ENCODE results near the gene RSAD2. TPM values are rescaled to one million over a fixed set of nuclear protein-coding genes. Genes with fewer than 3 reads are reported as not detected.

RSAD2 gene
- total RNA-seq, 1 donor from 2014 or later, result 9.5 TPM

- no peaks in the 10 kb centered on the region for H3K27me3 Mint-ChIP-seq (ENCODE audit: low read depth, unreplicated experiment)
Observed at GRCh38 chr2:6834163-6834562, 43.4 kb upstream of the RSAD2 start.

GRCh38 chr2:6835467-6835866, 42.1 kb upstream of the RSAD2 start:
- H3K36me3 Mint-ChIP-seq (ENCODE audit: low read depth, unreplicated experiment), result no peaks in the 10 kb centered on the region
- Histone ChIP-seq H3K27ac (ENCODE audit: low read depth, low read length) (no peak overlapping the region), H4K20me1 (ENCODE audit: insufficient read depth, low read length) (no peaks in the 10 kb centered on the region), H3K79me2 (ENCODE audit: insufficient read depth, low read length) (no peaks in the 10 kb centered on the region), H3K4me3 (ENCODE audit: insufficient read depth, low read depth, low read length) (no peak overlapping the region), H3K4me2 (ENCODE audit: low read length) (no peak overlapping the region), H3K9me3 (ENCODE audit: insufficient read depth, low read depth, low read length) (no peaks in the 10 kb centered on the region), H3K27me3 (ENCODE audit: insufficient read depth, low read length) (no peaks in the 10 kb centered on the region), H2AFZ (ENCODE audit: low read depth, low read length) (no peak overlapping the region), H3K36me3 (ENCODE audit: insufficient read depth, low read length) (no peaks in the 10 kb centered on the region), H3K9ac (ENCODE audit: low read length) (no peak overlapping the region), H3K4me1 (ENCODE audit: insufficient read depth, low read length) (no peaks in the 10 kb centered on the region)
- peaks cover 12% of the 10 kb centered on the region for H3K9me3 Mint-ChIP-seq (ENCODE audit: unreplicated experiment)
- TF ChIP-seq EZH2 (IDR thresholded peaks at IDR 0.05; ENCODE audit: insufficient read depth, low read length), result no peak
- TF ChIP-seq, protein P1, sequence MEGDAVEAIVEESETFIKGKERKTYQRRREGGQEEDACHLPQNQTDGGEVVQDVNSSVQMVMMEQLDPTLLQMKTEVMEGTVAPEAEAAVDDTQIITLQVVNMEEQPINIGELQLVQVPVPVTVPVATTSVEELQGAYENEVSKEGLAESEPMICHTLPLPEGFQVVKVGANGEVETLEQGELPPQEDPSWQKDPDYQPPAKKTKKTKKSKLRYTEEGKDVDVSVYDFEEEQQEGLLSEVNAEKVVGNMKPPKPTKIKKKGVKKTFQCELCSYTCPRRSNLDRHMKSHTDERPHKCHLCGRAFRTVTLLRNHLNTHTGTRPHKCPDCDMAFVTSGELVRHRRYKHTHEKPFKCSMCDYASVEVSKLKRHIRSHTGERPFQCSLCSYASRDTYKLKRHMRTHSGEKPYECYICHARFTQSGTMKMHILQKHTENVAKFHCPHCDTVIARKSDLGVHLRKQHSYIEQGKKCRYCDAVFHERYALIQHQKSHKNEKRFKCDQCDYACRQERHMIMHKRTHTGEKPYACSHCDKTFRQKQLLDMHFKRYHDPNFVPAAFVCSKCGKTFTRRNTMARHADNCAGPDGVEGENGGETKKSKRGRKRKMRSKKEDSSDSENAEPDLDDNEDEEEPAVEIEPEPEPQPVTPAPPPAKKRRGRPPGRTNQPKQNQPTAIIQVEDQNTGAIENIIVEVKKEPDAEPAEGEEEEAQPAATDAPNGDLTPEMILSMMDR (IDR thresholded peaks at IDR 0.05; ENCODE audit: insufficient read depth, low read depth, low read length), result no peak
- H3K4me3 Mint-ChIP-seq (ENCODE audit: unreplicated experiment), result no peak overlapping the region
- peak; percentile 68 for DNase-seq (ENCODE audit: low read depth)
- no peak overlapping the region for H3K27ac Mint-ChIP-seq (ENCODE audit: unreplicated experiment)
- peaks cover 2% of the 10 kb centered on the region for H3K4me1 Mint-ChIP-seq (ENCODE audit: low read depth, unreplicated experiment)
- no peaks in the 10 kb centered on the region for H3K27me3 Mint-ChIP-seq (ENCODE audit: low read depth, unreplicated experiment)
- FAIRE-seq, result no peak

More at GRCh38 chr2:6834163-6834562, 43.4 kb upstream of the RSAD2 start:
- TF ChIP-seq, protein P1 (IDR thresholded peaks at IDR 0.05; ENCODE audit: insufficient read depth, low read depth, low read length), result no peak
- TF ChIP-seq EZH2 (IDR thresholded peaks at IDR 0.05; ENCODE audit: insufficient read depth, low read length), result no peak
- no peaks in the 10 kb centered on the region for H3K36me3 ChIP-seq (ENCODE audit: insufficient read depth, low read length)
- Mint-ChIP-seq H3K4me1 (ENCODE audit: low read depth, unreplicated experiment) (peaks cover 2% of the 10 kb centered on the region), H3K4me3 (ENCODE audit: unreplicated experiment) (no peak overlapping the region), H3K9me3 (ENCODE audit: unreplicated experiment) (peaks cover 14% of the 10 kb centered on the region), H3K27ac (ENCODE audit: unreplicated experiment) (no peak overlapping the region), H3K36me3 (ENCODE audit: low read depth, unreplicated experiment) (no peaks in the 10 kb centered on the region)
- DNase-seq (ENCODE audit: low read depth), result no peak
- H3K4me3 ChIP-seq (ENCODE audit: insufficient read depth, low read depth, low read length), result no peak overlapping the region
- no peaks in the 10 kb centered on the region for H3K27me3 ChIP-seq (ENCODE audit: insufficient read depth, low read length)
- H3K4me1 ChIP-seq (ENCODE audit: insufficient read depth, low read length), result no peaks in the 10 kb centered on the region
- FAIRE-seq, result no peak
- H3K27ac ChIP-seq (ENCODE audit: low read depth, low read length), result no peak overlapping the region
- H3K9ac ChIP-seq (ENCODE audit: low read length), result no peak overlapping the region
- H2AFZ ChIP-seq (ENCODE audit: low read depth, low read length), result no peak overlapping the region
- H4K20me1 ChIP-seq (ENCODE audit: insufficient read depth, low read length), result no peaks in the 10 kb centered on the region
- no peak overlapping the region for H3K4me2 ChIP-seq (ENCODE audit: low read length)
- H3K79me2 ChIP-seq (ENCODE audit: insufficient read depth, low read length), result no peaks in the 10 kb centered on the region
- no peaks in the 10 kb centered on the region for H3K9me3 ChIP-seq (ENCODE audit: insufficient read depth, low read depth, low read length)

DNA sequence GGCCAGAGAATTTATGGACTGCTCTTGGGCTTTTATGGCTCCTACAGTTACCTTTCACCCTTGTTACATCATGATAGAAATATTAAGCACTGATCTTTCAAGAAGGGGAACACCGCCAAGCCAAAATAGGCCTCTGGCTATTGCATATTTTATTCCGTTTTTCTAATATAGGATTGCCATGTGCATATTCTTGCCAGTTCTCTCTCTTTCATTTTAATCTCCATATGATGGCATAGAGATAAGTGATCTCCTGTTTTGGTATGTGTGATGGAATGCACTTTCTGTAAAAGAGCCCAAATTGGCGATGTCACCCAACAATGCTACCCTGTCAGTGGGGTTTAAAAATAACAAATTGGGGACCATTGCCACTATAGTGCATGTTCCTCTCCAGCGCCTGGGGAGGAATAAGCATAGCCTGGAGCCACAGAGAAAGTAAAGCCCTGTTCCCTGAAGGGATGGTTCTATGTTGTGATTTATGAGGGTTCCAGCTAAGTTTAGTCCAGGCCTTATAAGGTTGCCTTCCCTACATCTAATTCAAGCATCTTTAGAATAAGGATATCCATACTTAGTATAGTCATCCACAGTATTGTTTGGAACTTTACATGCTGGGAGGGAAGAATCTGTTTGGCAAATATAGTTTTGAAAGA, 38.8 kb upstream of the RSAD2 start:
- Histone ChIP-seq H3K36me3 (ENCODE audit: insufficient read depth, low read length) (no peaks in the 10 kb centered on the region), H3K9me3 (ENCODE audit: insufficient read depth, low read depth, low read length) (peaks cover 5% of the 10 kb centered on the region), H2AFZ (ENCODE audit: low read depth, low read length) (no peak overlapping the region), H3K4me2 (ENCODE audit: low read length) (no peak overlapping the region), H3K79me2 (ENCODE audit: insufficient read depth, low read length) (no peaks in the 10 kb centered on the region), H3K4me1 (ENCODE audit: insufficient read depth, low read length) (no peaks in the 10 kb centered on the region), H3K9ac (ENCODE audit: low read length) (no peak overlapping the region), H4K20me1 (ENCODE audit: insufficient read depth, low read length) (no peaks in the 10 kb centered on the region), H3K4me3 (ENCODE audit: insufficient read depth, low read depth, low read length) (no peak overlapping the region), H3K27me3 (ENCODE audit: insufficient read depth, low read length) (no peaks in the 10 kb centered on the region), H3K27ac (ENCODE audit: low read depth, low read length) (no peak overlapping the region)
- no peak overlapping the region for H3K4me3 Mint-ChIP-seq (ENCODE audit: unreplicated experiment)
- TF ChIP-seq, protein P1 (IDR thresholded peaks at IDR 0.05; ENCODE audit: insufficient read depth, low read depth, low read length), result no peak
- TF ChIP-seq EZH2 (IDR thresholded peaks at IDR 0.05; ENCODE audit: insufficient read depth, low read length), result no peak
- H3K27ac Mint-ChIP-seq (ENCODE audit: unreplicated experiment), result no peak overlapping the region
- peaks cover 4% of the 10 kb centered on the region for H3K36me3 Mint-ChIP-seq (ENCODE audit: low read depth, unreplicated experiment)
- DNase-seq (ENCODE audit: low read depth) (no peak), FAIRE-seq (no peak)
- H3K4me1 Mint-ChIP-seq (ENCODE audit: low read depth, unreplicated experiment), result peaks cover 2% of the 10 kb centered on the region
- peaks cover 2% of the 10 kb centered on the region for H3K27me3 Mint-ChIP-seq (ENCODE audit: low read depth, unreplicated experiment)
- H3K9me3 Mint-ChIP-seq (ENCODE audit: unreplicated experiment), result peaks cover 14% of the 10 kb centered on the region

Measured in astrocyte (in vitro differentiated cells and primary cell).